Measurements from ENCODE around the gene TRIM25.

Gene TRIM25

GRCh38 chr17:56935461-56935860 is 21.6 kb upstream of the TRIM25 start:
- ChIA-PET CTCF (interaction anchor here (1.1 to 2.0 kb wide), 2 partner anchors 42 to 116 kb away, joined by 5 read pairs; no protein-coding TSS in a partner anchor), POLR2A (no interaction called here)
- peaks cover 0 to 13% (median 0%) of the 10 kb centered on the region in 5 experiments for H3K9me3 ChIP-seq (ENCODE audit: control extremely low read depth in 1 of 5, control insufficient read depth in 4 of 5, insufficient read depth in 2 of 5, low read depth in 1 of 5, low read length in 4 of 5)
- H3K27ac ChIP-seq (ENCODE audit: insufficient read depth in 1 of 2, low read depth in 1 of 2, low read length in 2 of 2, poor library complexity in 1 of 2, severe bottlenecking in 2 of 2): no peak overlapping the region
- no peak for DNase-seq
- H3K4me3 ChIP-seq (ENCODE audit: control insufficient read depth in 1 of 7, extremely low read depth in 1 of 7, insufficient read depth in 4 of 7, low read depth in 2 of 7, low read length in 6 of 7): no peak overlapping the region
- H3K27me3 ChIP-seq (replicated peaks in 2 of 5; ENCODE audit: control insufficient read depth in 4 of 5, insufficient read depth in 5 of 5, low read length in 4 of 5): no peaks in the 10 kb centered on the region
- peaks cover 2 to 9% (median 4%) of the 10 kb centered on the region in 4 experiments for H3K4me1 ChIP-seq (ENCODE audit: control extremely low read depth in 1 of 4, control insufficient read depth in 4 of 4, insufficient read depth in 4 of 4, low read length in 3 of 4)
- WGBS (ENCODE audit: insufficient coverage): 95% methylated on average over 2 of the region's 3 CpGs
- peaks cover 5 to 53% (median 19%) of the 10 kb centered on the region in 4 experiments for H3K36me3 ChIP-seq (ENCODE audit: control insufficient read depth in 4 of 4, insufficient read depth in 4 of 4, low read length in 3 of 4)

GRCh38 chr17:56934280-56934679 is 20.4 kb upstream of the TRIM25 start:
- Histone ChIP-seq H3K4me1 (ENCODE audit: control extremely low read depth in 1 of 4, control insufficient read depth in 4 of 4, insufficient read depth in 4 of 4, low read length in 3 of 4) (peaks cover 0 to 7% (median 2%) of the 10 kb centered on the region in 4 experiments), H3K4me3 (ENCODE audit: control insufficient read depth in 1 of 7, extremely low read depth in 1 of 7, insufficient read depth in 4 of 7, low read depth in 2 of 7, low read length in 6 of 7) (no peak overlapping the region), H3K27me3 (replicated peaks in 2 of 5; ENCODE audit: control insufficient read depth in 4 of 5, insufficient read depth in 5 of 5, low read length in 4 of 5) (no peaks in the 10 kb centered on the region), H3K9me3 (ENCODE audit: control extremely low read depth in 1 of 5, control insufficient read depth in 4 of 5, insufficient read depth in 2 of 5, low read depth in 1 of 5, low read length in 4 of 5) (peaks cover 0 to 18% (median 4%) of the 10 kb centered on the region in 5 experiments), H3K27ac (ENCODE audit: insufficient read depth in 1 of 2, low read depth in 1 of 2, low read length in 2 of 2, poor library complexity in 1 of 2, severe bottlenecking in 2 of 2) (no peak overlapping the region), H3K36me3 (ENCODE audit: control insufficient read depth in 4 of 4, insufficient read depth in 4 of 4, low read length in 3 of 4) (peaks cover 5 to 45% (median 18%) of the 10 kb centered on the region in 4 experiments)
- DNase-seq: no peak
- POLR2A ChIA-PET: no interaction called here
- CTCF ChIA-PET: no interaction called here
- 100% methylated on average over 1 of the region's 4 CpGs for WGBS (ENCODE audit: insufficient coverage)

- WGBS (ENCODE audit: insufficient coverage): no CpG with 5 or more reads among the region's 1 CpG
- ChIA-PET POLR2A (no interaction called here), CTCF (no interaction called here)
- Histone ChIP-seq H3K27ac (ENCODE audit: insufficient read depth in 1 of 2, low read depth in 1 of 2, low read length in 2 of 2, poor library complexity in 1 of 2, severe bottlenecking in 2 of 2) (no peak overlapping the region), H3K36me3 (ENCODE audit: control insufficient read depth in 4 of 4, insufficient read depth in 4 of 4, low read length in 3 of 4) (peaks cover 5 to 42% (median 17%) of the 10 kb centered on the region in 4 experiments), H3K4me3 (ENCODE audit: control insufficient read depth in 1 of 7, extremely low read depth in 1 of 7, insufficient read depth in 4 of 7, low read depth in 2 of 7, low read length in 6 of 7) (no peak overlapping the region), H3K4me1 (ENCODE audit: control extremely low read depth in 1 of 4, control insufficient read depth in 4 of 4, insufficient read depth in 4 of 4, low read length in 3 of 4) (peaks cover 0 to 7% (median 2%) of the 10 kb centered on the region in 4 experiments), H3K27me3 (replicated peaks in 2 of 5; ENCODE audit: control insufficient read depth in 4 of 5, insufficient read depth in 5 of 5, low read length in 4 of 5) (no peaks in the 10 kb centered on the region), H3K9me3 (ENCODE audit: control extremely low read depth in 1 of 5, control insufficient read depth in 4 of 5, insufficient read depth in 2 of 5, low read depth in 1 of 5, low read length in 4 of 5) (peaks cover 0 to 18% (median 4%) of the 10 kb centered on the region in 5 experiments)
- DNase-seq: no peak
Measured at GRCh38 chr17:56933868-56934267, 20.0 kb upstream of the TRIM25 start.

- no peak overlapping the region for H3K27ac ChIP-seq (ENCODE audit: insufficient read depth in 1 of 2, low read depth in 1 of 2, low read length in 2 of 2, poor library complexity in 1 of 2, severe bottlenecking in 2 of 2)
- H3K36me3 ChIP-seq (ENCODE audit: control insufficient read depth in 4 of 4, insufficient read depth in 4 of 4, low read length in 3 of 4): peaks cover 5 to 40% (median 17%) of the 10 kb centered on the region in 4 experiments
- H3K4me1 ChIP-seq (ENCODE audit: control extremely low read depth in 1 of 4, control insufficient read depth in 4 of 4, insufficient read depth in 4 of 4, low read length in 3 of 4): peaks cover 0 to 5% (median 2%) of the 10 kb centered on the region in 4 experiments
- no peaks in the 10 kb centered on the region for H3K27me3 ChIP-seq (replicated peaks in 2 of 5; ENCODE audit: control insufficient read depth in 4 of 5, insufficient read depth in 5 of 5, low read length in 4 of 5)
- DNase-seq: no peak
- ChIA-PET CTCF (interaction anchor here (1.5 kb wide), 1 partner anchor 8 kb away, joined by 5 read pairs; no protein-coding TSS in a partner anchor), POLR2A (no interaction called here)
- H3K4me3 ChIP-seq (ENCODE audit: control insufficient read depth in 1 of 7, extremely low read depth in 1 of 7, insufficient read depth in 4 of 7, low read depth in 2 of 7, low read length in 6 of 7): no peak overlapping the region
- H3K9me3 ChIP-seq (ENCODE audit: control extremely low read depth in 1 of 5, control insufficient read depth in 4 of 5, insufficient read depth in 2 of 5, low read depth in 1 of 5, low read length in 4 of 5): peaks cover 0 to 21% (median 4%) of the 10 kb centered on the region in 5 experiments
- WGBS (ENCODE audit: insufficient coverage): 100% methylated on average over 5 of the region's 8 CpGs
Measured at GRCh38 chr17:56933151-56933745, 19.4 kb upstream of the TRIM25 start.

- no peaks in the 10 kb centered on the region for H3K4me1 ChIP-seq (ENCODE audit: control extremely low read depth in 1 of 4, control insufficient read depth in 4 of 4, insufficient read depth in 4 of 4, low read length in 3 of 4)
- ChIA-PET CTCF (no interaction called here), POLR2A (no interaction called here)
- H3K27me3 ChIP-seq (replicated peaks in 2 of 5; ENCODE audit: control insufficient read depth in 4 of 5, insufficient read depth in 5 of 5, low read length in 4 of 5): no peaks in the 10 kb centered on the region
- no peak overlapping the region for H3K4me3 ChIP-seq (ENCODE audit: control insufficient read depth in 1 of 7, extremely low read depth in 1 of 7, insufficient read depth in 4 of 7, low read depth in 2 of 7, low read length in 6 of 7)
- peaks cover 3 to 21% (median 10%) of the 10 kb centered on the region in 4 experiments for H3K36me3 ChIP-seq (ENCODE audit: control insufficient read depth in 4 of 4, insufficient read depth in 4 of 4, low read length in 3 of 4)
- DNase-seq: no peak
- no peak overlapping the region for H3K27ac ChIP-seq (ENCODE audit: insufficient read depth in 1 of 2, low read depth in 1 of 2, low read length in 2 of 2, poor library complexity in 1 of 2, severe bottlenecking in 2 of 2)
- peaks cover 0 to 21% (median 4%) of the 10 kb centered on the region in 5 experiments for H3K9me3 ChIP-seq (ENCODE audit: control extremely low read depth in 1 of 5, control insufficient read depth in 4 of 5, insufficient read depth in 2 of 5, low read depth in 1 of 5, low read length in 4 of 5)
- no CpG with 5 or more reads among the region's 2 CpGs for WGBS (ENCODE audit: insufficient coverage)
Measured at GRCh38 chr17:56930739-56931337, 17.0 kb upstream of the TRIM25 start.

GRCh38 chr17:56929362-56929969 is 15.6 kb upstream of the TRIM25 start:
- no peaks in the 10 kb centered on the region for H3K27me3 ChIP-seq (replicated peaks in 2 of 5; ENCODE audit: control insufficient read depth in 4 of 5, insufficient read depth in 5 of 5, low read length in 4 of 5)
- CTCF ChIA-PET: interaction anchor here (0.6 kb wide), 1 partner anchor 10 kb away, joined by 3 read pairs; no protein-coding TSS in a partner anchor
- DNase-seq: peak in 2 of 3 donors; percentile 15 to 19
- H3K4me1 ChIP-seq (ENCODE audit: control extremely low read depth in 1 of 4, control insufficient read depth in 4 of 4, insufficient read depth in 4 of 4, low read length in 3 of 4): no peaks in the 10 kb centered on the region
- H3K4me3 ChIP-seq (ENCODE audit: control insufficient read depth in 1 of 7, extremely low read depth in 1 of 7, insufficient read depth in 4 of 7, low read depth in 2 of 7, low read length in 6 of 7): no peak overlapping the region
- POLR2A ChIA-PET: no interaction called here
- H3K36me3 ChIP-seq (ENCODE audit: control insufficient read depth in 4 of 4, insufficient read depth in 4 of 4, low read length in 3 of 4): peaks cover 3 to 11% (median 5%) of the 10 kb centered on the region in 4 experiments
- H3K27ac ChIP-seq (ENCODE audit: insufficient read depth in 1 of 2, low read depth in 1 of 2, low read length in 2 of 2, poor library complexity in 1 of 2, severe bottlenecking in 2 of 2): no peak overlapping the region
- H3K9me3 ChIP-seq (ENCODE audit: control extremely low read depth in 1 of 5, control insufficient read depth in 4 of 5, insufficient read depth in 2 of 5, low read depth in 1 of 5, low read length in 4 of 5): peaks cover 0 to 21% (median 4%) of the 10 kb centered on the region in 5 experiments

GRCh38 chr17:56928586-56928985 is 14.7 kb upstream of the TRIM25 start:
- Histone ChIP-seq H3K4me1 (ENCODE audit: control extremely low read depth in 1 of 4, control insufficient read depth in 4 of 4, insufficient read depth in 4 of 4, low read length in 3 of 4) (no peaks in the 10 kb centered on the region), H3K4me3 (ENCODE audit: control insufficient read depth in 1 of 7, extremely low read depth in 1 of 7, insufficient read depth in 4 of 7, low read depth in 2 of 7, low read length in 6 of 7) (no peak overlapping the region), H3K9me3 (ENCODE audit: control extremely low read depth in 1 of 5, control insufficient read depth in 4 of 5, insufficient read depth in 2 of 5, low read depth in 1 of 5, low read length in 4 of 5) (peaks cover 0 to 21% (median 4%) of the 10 kb centered on the region in 5 experiments), H3K36me3 (ENCODE audit: control insufficient read depth in 4 of 4, insufficient read depth in 4 of 4, low read length in 3 of 4) (peaks cover 0 to 4% (median 1%) of the 10 kb centered on the region in 4 experiments), H3K27me3 (replicated peaks in 2 of 5; ENCODE audit: control insufficient read depth in 4 of 5, insufficient read depth in 5 of 5, low read length in 4 of 5) (no peaks in the 10 kb centered on the region), H3K27ac (ENCODE audit: insufficient read depth in 1 of 2, low read depth in 1 of 2, low read length in 2 of 2, poor library complexity in 1 of 2, severe bottlenecking in 2 of 2) (no peak overlapping the region)
- whole genome bisulfite sequencing (ENCODE audit: insufficient coverage): 100% methylated on average over 2 of the region's 2 CpGs
- ChIA-PET POLR2A (no interaction called here), CTCF (no interaction called here)
- no peak for DNase-seq

Data from common myeloid progenitor, CD34-positive (primary cell).